HG02588 (cell line): Measurements from ENCODE around the gene UBASH3B.
"Not testable (repeated sequence)": the region's sequence is repeated elsewhere in the genome, so short reads cannot be mapped to it uniquely, and the experiment has no call there.

ENCODE experiments used
- ATAC-seq: cut with Tn5 transposase; IDR thresholded peaks from one replicate; pipeline ENCODE4 v1.9.1; 2021; ENCODE audit warnings: mild to moderate bottlenecking, moderate library complexity; ENCODE audit not compliant: unreplicated experiment

Gene UBASH3B

DNA sequence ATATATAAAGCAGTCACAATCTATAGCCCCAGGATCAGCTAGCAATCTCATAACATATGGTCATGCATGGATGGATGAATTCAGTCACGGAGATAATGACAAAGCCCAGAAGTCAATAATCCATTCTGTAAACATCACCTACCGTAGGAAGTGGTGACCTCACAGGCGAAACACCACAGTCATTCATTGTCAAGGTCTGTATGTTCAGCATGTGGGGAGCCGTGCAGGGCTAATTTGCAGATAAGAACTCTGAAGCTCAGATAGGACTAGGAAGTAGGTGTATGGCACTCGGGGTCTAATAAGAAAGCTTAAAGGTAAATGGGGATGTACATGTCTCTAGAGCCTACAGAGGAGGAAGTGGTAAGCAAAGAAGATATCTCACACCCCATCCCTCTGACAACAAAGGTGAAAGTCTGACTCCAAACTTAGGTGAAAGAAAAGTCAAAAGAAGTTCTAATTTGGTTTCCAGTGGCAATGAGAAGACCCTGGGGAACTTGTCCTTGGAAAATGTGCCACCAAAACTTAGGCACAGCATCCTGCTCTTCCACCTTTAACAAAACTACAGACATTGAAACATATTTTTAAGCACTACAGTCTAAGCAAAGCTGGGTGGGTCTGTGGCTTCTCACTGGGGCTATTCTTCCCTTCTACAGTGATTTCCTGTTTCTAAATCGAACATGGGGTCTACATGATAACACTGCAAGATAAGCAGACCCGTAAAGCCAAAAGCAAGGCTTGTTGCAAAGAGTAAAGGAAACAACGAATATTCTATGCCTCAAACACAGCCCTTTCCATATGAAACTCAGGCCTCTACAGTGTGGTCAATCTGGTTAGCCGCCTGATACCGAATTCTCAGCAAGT, 188.0 kb downstream of the UBASH3B start:
- no peak for ATAC-seq

DNA sequence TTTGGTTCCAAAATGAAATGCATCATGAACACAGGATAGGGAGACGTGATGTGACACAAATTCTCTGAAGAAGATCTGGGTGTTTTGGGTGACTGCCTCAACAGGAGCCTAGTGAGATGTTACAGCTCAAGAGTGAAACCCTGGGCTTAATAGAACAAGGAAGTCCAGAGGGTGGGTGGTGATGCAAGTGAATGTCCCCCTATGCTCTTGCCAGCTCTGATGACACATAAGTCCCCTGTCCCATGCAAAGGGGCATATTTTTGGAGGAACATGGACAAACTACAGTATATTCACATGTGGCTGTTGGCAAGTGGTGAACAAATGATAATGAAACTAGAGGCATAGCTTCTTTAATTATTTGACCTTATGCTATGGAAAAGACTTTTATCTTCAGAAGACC, 191.9 kb downstream of the UBASH3B start:
- ATAC-seq, result no peak

DNA sequence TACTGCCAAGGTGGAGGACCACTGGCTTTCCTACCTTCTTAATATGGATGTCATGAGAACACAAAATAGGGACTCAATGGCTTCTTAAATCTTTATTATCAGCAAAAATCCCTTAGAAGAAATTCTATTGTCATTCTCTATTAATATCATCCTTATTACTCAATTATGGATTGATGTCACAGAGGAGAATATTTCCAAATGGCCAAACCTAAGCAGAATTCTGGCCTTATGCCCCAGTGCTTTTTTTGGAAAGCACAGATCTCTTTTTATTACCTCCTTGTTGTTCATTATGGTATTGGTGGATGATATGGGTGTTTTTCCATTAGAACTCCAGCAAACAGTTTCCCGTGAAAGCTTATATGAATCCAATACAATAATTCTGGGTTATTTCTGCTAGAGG, 192.7 kb downstream of the UBASH3B start:
- ATAC-seq, result no peak

DNA sequence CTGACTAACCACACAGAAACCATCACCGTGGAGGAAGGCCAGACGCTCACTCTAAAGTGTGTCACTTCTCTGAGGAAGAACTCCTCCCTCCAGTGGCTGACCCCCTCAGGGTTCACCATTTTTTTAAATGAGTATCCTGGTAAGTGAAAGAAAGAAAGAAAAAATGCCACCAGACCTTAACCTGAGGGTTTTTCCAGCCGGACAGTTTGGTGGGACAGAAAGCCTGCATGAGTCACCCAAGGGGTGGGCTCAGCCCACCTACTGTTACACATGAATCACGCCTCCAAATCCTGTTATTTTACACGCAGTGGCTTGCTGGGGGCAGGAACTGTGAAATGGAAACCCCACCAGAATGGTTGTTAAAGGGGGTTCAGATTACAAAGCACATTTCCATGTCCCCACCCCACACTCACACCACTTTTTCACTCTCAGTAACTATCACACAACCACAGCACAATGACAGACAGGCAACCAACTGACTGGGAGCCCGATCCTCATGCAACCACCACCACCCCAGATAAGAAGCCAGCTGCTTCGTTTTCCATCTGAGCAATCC, 194.6 kb downstream of the UBASH3B start:
- ATAC-seq, result no peak

DNA sequence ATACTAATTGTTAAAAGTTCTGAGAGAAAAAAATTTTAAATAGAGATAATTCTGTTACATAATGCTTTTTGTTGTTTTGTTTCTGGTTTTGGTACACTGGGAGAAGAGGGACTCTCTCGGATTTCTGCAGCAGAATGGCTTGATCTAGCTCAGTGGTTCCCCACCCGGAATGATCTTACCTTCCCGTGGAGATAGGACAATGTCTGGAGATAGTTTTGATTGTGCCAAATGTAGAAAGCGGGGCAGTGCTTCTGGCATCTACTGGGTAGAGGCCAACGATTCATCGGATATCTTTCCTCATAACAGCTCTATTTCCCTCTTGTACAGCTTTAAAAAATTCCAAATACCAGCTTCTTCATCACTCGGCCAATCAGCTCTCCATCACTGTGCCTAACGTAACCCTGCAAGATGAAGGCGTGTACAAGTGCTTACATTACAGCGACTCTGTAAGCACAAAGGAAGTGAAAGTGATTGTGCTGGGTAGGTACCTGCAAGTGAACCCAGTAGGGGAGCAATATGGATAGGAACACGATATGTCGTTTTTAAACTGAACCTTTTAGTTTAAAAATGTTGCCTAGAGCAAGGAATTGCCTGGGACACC, 195.9 kb downstream of the UBASH3B start:
- ATAC-seq, result no peak

DNA sequence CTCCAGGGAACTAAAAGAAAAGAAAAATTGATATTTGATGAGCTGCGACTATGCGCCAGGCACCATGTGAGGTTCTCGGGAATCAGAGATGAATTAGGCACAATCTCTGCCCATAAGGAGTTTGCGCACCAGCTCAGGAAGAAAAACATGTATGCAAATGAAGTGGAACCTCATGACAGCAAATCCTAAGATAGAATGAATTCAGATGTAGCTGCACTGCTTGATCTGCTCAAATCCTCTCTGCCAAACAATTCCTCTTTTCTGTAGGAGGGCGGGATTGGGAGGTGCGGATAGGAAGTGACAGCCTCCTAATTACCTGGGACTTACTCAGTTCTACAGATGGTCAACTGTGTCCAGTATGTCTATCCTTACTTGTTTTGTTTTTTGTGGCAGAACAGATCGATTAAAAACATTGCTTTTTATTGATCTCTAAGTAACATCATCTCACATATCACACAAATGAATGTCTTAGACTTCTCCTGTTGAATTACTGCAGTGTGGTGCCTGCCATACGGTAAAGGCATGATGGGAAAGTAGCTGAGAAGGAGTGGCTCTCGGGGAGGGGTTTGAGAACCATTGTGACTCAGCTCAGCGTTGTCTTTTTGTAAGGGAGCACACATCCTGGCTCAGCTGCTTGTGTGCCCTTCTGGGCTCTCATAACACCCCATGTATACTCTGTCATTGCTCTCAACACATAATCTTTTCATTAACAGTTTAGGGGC, 196.7 kb downstream of the UBASH3B start:
- ATAC-seq, result no peak

DNA sequence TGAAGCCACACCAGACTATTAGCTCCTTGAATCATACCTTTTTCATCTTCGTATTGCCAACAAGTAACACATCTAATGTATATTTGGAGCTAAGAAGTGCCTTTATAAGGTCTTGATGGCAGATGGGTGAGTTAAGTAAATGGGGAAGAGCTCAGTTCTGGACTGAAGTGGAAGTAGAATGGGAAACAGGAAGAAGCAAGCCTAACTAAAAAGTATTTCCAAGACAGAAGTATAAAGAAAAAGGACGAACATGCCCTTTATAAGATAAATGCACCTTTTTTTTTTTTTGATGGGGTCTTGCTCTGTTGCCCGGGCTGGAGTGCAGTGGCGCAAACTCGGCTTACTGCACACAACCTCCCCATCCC, 197.3 kb downstream of the UBASH3B start:
- ATAC-seq, result no peak

DNA sequence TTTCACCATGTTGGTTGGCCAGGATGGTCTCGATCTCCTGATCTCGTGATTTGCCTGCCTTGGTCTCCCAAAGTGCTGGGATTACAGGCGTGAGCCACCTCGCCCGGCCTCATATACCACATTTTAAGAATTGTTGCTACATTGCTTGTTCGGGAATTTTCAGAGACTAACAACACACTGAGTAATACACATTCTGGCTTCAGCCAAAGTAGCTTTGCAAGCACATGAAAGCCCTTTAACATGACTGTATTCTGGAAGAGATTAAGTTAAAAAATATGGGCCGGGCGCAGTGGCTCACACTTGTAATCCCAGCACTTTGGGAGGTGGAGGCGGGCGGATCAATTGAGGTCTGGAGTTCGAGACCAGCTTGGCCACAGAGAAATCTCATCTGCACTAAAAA, 197.7 kb downstream of the UBASH3B start:
- no peak for ATAC-seq

DNA sequence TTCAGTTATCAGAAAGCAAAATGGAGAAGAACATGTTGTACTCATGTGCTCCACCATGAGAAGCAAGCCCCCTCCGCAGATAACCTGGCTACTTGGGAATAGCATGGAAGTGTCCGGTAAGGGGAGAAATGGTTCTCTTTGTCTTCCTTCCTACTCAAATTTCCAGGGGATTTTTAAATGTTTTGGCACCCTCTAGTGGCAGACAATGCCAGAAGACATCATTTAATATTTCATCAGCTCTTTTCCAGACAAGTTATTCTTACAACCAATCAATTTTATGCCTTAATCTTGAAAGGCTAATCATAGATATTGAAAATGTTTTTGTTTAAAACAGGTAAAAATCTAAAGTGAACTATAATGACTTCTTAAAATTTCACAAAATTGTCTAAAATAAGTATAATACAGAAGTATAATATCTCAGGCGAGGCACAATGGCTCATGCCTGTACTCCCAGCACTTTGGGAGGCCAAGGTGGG, 198.5 kb downstream of the UBASH3B start:
- no peak for ATAC-seq

DNA sequence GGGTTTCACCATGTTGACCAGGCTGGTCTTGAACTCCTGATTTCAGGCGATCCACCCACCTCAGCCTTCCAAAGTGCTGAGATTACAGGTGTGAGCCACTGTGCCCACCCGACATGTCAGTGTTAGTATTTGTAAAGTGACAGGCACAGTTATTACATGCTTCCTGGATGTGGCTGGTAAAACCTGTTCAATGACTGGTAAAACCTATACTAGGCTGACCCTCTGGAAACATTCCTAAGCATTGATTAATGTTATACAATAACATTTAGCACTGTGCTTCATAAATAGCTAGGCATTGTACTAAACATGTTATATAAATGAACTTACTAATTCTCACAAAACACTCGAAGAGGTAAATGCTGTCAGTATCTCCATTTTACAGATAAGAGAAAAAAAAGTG, 206.1 kb downstream of the UBASH3B start:
- no peak for ATAC-seq

DNA sequence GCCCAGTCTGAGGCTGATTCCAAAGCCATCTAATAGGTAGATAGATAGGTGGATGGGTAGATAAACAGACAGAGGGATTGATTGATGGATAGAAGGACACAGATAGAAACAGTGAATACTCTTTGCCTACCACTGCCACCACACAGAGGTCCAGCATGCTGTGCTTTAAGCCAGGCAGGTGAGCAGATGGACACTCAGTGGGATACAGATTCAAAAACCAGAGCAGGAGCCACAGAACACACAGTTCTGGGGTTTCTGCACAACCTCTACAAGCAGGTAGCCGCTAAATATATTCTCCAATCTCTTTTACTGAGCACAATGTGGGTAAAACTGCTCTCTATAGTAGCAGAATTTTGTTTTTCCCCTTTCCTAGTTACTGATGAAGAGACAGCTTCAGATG, 206.6 kb downstream of the UBASH3B start:
- no peak for ATAC-seq

DNA sequence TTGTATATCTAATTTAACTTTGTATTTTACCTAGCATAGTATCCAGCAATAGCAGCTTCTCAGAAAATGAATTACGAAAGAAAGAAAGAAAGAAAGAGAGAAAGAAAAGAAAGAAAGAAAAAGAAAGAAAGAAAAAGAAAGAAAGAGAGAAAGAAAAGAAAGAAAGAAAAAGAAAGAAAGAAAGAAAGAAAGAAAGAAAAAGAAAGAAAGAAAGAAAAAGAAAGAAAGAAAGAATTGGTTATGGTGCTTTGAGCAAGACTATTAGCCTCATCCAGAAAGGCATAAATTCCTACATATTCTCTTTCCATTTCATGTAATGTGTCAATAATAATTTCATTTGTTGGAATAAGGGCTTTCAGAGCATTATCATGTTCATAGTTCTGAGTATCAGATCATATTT, 207.6 kb downstream of the UBASH3B start:
- not testable (repeated sequence) for ATAC-seq

DNA sequence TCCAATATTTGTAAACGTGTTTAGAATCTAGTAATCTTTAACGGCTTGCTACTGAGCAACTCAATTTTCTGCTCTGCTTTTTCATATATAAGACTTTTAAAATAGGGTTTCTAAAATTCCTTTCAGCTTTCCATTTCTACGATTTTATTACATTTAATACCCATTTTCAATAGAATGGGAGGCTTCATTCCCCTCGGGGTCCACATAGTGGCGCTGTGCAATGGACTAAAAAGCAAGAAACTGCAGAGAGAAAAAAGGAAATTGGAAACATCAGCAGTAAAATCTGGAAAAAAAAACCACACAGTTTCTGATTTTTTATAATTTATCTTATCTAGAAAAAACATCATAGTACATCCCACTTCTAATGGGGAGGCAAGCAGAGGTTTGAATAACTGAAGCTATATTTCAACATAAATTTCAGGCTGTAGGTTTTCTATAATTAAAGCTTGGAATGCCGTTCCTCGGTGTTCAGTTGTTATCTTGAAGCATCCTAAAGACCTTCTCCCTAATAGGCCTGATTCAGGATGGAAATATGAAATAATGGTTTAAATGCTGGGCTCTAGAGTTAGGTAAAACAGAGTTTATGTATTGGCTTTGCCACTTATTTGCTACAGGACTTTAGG, 208.3 kb downstream of the UBASH3B start:
- ATAC-seq, result no peak
